ENCODE data around the gene FAF1.

DNA sequence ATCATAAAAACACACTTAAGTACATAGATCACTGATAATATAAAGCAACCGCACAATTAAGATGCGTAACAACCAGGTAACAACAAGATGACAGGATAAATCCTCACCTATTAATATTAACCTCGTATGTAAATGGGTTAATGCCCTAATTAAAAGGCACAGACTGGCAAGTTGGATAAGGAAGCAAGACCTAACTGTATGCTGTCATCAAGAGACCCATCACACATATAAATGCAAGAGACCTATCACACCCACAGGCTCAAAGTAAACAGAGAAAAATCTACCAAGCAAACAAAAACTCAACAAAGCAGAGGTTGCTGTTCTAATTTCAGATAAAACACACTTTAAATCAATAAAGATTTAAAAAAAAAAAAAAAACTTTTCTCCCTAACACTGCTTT lies 151.8 kb downstream of the FAF1 start:
- TF ChIP-seq GATA2 (IDR thresholded peaks at IDR 0.05; ENCODE audit: low read depth, low read length) (no peak), GATA3 (IDR thresholded peaks at IDR 0.05; ENCODE audit: low read depth, low read length) (no peak)

Data from SH-SY5Y (cell line).